HEK293 (cell line): ENCODE results near the gene YIPF3.

Experiments
- AEBP2 ChIP-seq: fragments of 450-650 bp; formaldehyde crosslinking; IDR thresholded peaks from 2 replicates; pipeline ENCODE4 v1.5.1; 2016; ENCODE audit warnings: missing biosample characterization, missing genetic modification characterization, borderline replicate concordance
- ATF2 ChIP-seq: fragments of 450-650 bp; formaldehyde crosslinking; IDR thresholded peaks from 2 replicates; pipeline ENCODE4 v1.5.1; 2016; ENCODE audit warnings: missing biosample characterization, missing genetic modification characterization, low read depth
- MYNN ChIP-seq: fragments of 450-650 bp; formaldehyde crosslinking; IDR thresholded peaks from 2 replicates; pipeline ENCODE4 v1.5.1; 2016; ENCODE audit warnings: missing biosample characterization, missing genetic modification characterization, borderline replicate concordance
- MZF1 ChIP-seq: fragments of 450-650 bp; formaldehyde crosslinking; IDR thresholded peaks from 2 replicates; pipeline ENCODE4 v1.5.1; 2017; ENCODE audit warnings: missing biosample characterization, missing genetic modification characterization, borderline replicate concordance
- PRDM10 ChIP-seq: fragments of 450-650 bp; formaldehyde crosslinking; IDR thresholded peaks from 2 replicates; pipeline ENCODE4 v1.5.1; 2016; ENCODE audit warnings: missing biosample characterization, missing genetic modification characterization
- SALL2 ChIP-seq: fragments of 450-650 bp; formaldehyde crosslinking; IDR thresholded peaks from 2 replicates; pipeline ENCODE4 v1.5.0; 2017; ENCODE audit warnings: missing biosample characterization, mild to moderate bottlenecking, missing genetic modification characterization, borderline replicate concordance
- ZBTB44 ChIP-seq: fragments of 450-650 bp; IDR thresholded peaks from 2 replicates; pipeline ENCODE4 v1.5.1; 2018; ENCODE audit warnings: missing biosample characterization, mild to moderate bottlenecking, missing genetic modification characterization
- ZIC2 ChIP-seq: fragments of 450-650 bp; formaldehyde crosslinking; IDR thresholded peaks from 2 replicates; pipeline ENCODE4 v1.5.1; 2016; ENCODE audit warnings: missing biosample characterization, missing genetic modification characterization
- ZNF133 ChIP-seq: fragments of 450-650 bp; formaldehyde crosslinking; IDR thresholded peaks from 2 replicates; pipeline ENCODE4 v1.5.1; 2016; ENCODE audit warnings: missing biosample characterization, missing genetic modification characterization
- ZNF146 ChIP-seq: fragments of 450-650 bp; formaldehyde crosslinking; IDR thresholded peaks from 2 replicates; pipeline ENCODE4 v1.5.1; 2016; ENCODE audit warnings: missing biosample characterization, missing genetic modification characterization
- ZNF19 ChIP-seq: fragments of 450-650 bp; formaldehyde crosslinking; IDR thresholded peaks from 2 replicates; pipeline ENCODE4; 2016; ENCODE audit warnings: missing biosample characterization, missing genetic modification characterization, low read depth
- ZNF324 ChIP-seq: fragments of 450-650 bp; formaldehyde crosslinking; IDR thresholded peaks from 2 replicates; pipeline ENCODE4 v1.5.1; 2016; ENCODE audit warnings: missing biosample characterization, missing genetic modification characterization
- ZNF341 ChIP-seq: fragments of 450-650 bp; formaldehyde crosslinking; IDR thresholded peaks from 2 replicates; pipeline ENCODE4; 2016; ENCODE audit warnings: low read depth, missing biosample characterization, missing genetic modification characterization
- ZNF350 ChIP-seq: fragments of 450-650 bp; formaldehyde crosslinking; IDR thresholded peaks from 2 replicates; pipeline ENCODE4 v1.5.0; 2017; ENCODE audit warnings: missing biosample characterization, mild to moderate bottlenecking, missing genetic modification characterization
- ZNF416 ChIP-seq: fragments of 450-650 bp; formaldehyde crosslinking; IDR thresholded peaks from 2 replicates; pipeline ENCODE4 v1.5.1; 2016; ENCODE audit warnings: missing biosample characterization, missing genetic modification characterization
- ZNF501 ChIP-seq: fragments of 450-650 bp; formaldehyde crosslinking; IDR thresholded peaks from 2 replicates; pipeline ENCODE4 v1.5.1; 2016; ENCODE audit warnings: missing biosample characterization, missing genetic modification characterization
- ZNF510 ChIP-seq: fragments of 450-650 bp; formaldehyde crosslinking; IDR thresholded peaks from 2 replicates; pipeline ENCODE4 v1.5.1; 2018; ENCODE audit warnings: mild to moderate bottlenecking, missing genetic modification characterization, missing biosample characterization; ENCODE audit not compliant: insufficient replicate concordance
- ZNF549 ChIP-seq: fragments of 450-650 bp; IDR thresholded peaks from 2 replicates; pipeline ENCODE4 v1.5.1; 2018; ENCODE audit warnings: missing biosample characterization, missing genetic modification characterization, mild to moderate bottlenecking, inconsistent platforms, moderate library complexity
- ZNF558 ChIP-seq: fragments of 450-650 bp; formaldehyde crosslinking; IDR thresholded peaks from 2 replicates; pipeline ENCODE4 v1.5.1; 2016; ENCODE audit warnings: missing biosample characterization, missing genetic modification characterization
- ZNF596 ChIP-seq: fragments of 450-650 bp; IDR thresholded peaks from 2 replicates; pipeline ENCODE4 v1.5.0; 2018; ENCODE audit warnings: missing biosample characterization, mild to moderate bottlenecking, missing genetic modification characterization, moderate library complexity
- ZNF639 ChIP-seq: fragments of 450-650 bp; formaldehyde crosslinking; IDR thresholded peaks from 2 replicates; pipeline ENCODE4 v1.5.1; 2016; ENCODE audit warnings: missing biosample characterization, missing genetic modification characterization
- ZNF660 ChIP-seq: fragments of 450-650 bp; IDR thresholded peaks from 2 replicates; pipeline ENCODE4 v1.5.1; 2018; ENCODE audit warnings: missing biosample characterization, mild to moderate bottlenecking, missing genetic modification characterization
- ZNF776 ChIP-seq: fragments of 450-650 bp; formaldehyde crosslinking; IDR thresholded peaks from 2 replicates; pipeline ENCODE4 v1.5.0; 2017; ENCODE audit warnings: missing biosample characterization, missing genetic modification characterization, borderline replicate concordance
- ZNF791 ChIP-seq: fragments of 450-650 bp; formaldehyde crosslinking; IDR thresholded peaks from 2 replicates; pipeline ENCODE4 v1.5.1; 2016; ENCODE audit warnings: missing biosample characterization, missing genetic modification characterization
- ZNF843 ChIP-seq: fragments of 450-650 bp; formaldehyde crosslinking; IDR thresholded peaks from 2 replicates; pipeline ENCODE4 v1.5.1; 2016; ENCODE audit warnings: missing biosample characterization, missing genetic modification characterization
- ZSCAN18 ChIP-seq: fragments of 450-650 bp; formaldehyde crosslinking; IDR thresholded peaks from 2 replicates; pipeline ENCODE4 v1.5.1; 2016; ENCODE audit warnings: missing biosample characterization, missing genetic modification characterization

Gene YIPF3

GRCh38 chr6:43516697-43517504 is at the start of gene YIPF3, which contains the start of gene POLR1C (continued):
- no peak for TF ChIP-seq ZBTB44 (tag by site-specific recombination)
- TF ChIP-seq ATF2 (tag by site-specific recombination), result no peak
- 0 out of 2 replicates have a peak, but pooled peaks have one; percentile 30 for TF ChIP-seq ZNF324 (tag by site-specific recombination)
- no peak for TF ChIP-seq MYNN (tag by site-specific recombination)
- no peak for TF ChIP-seq AEBP2 (tag by site-specific recombination)
- TF ChIP-seq ZNF549 (tag by site-specific recombination), result no peak
- no peak for TF ChIP-seq ZNF350
- TF ChIP-seq SALL2 (tag by site-specific recombination), result no peak
- TF ChIP-seq ZNF776 (tag by site-specific recombination), result no peak
- TF ChIP-seq ZNF660, result 0 out of 2 replicates have a peak, but pooled peaks have one; percentile 48
- TF ChIP-seq ZNF133 (tag by site-specific recombination), result no peak
- TF ChIP-seq ZNF843 (tag by site-specific recombination), result 0 out of 2 replicates have a peak, but pooled peaks have one; percentile 10
- no peak for TF ChIP-seq ZNF558 (tag by site-specific recombination)
- no peak for TF ChIP-seq ZNF146 (tag by site-specific recombination)
- TF ChIP-seq ZSCAN18 (tag by site-specific recombination), result no peak
- TF ChIP-seq ZNF19, result no peak
- TF ChIP-seq ZNF341 (tag by site-specific recombination), result no peak; the same call in 1 of the 2 replicates
- TF ChIP-seq ZNF596 (tag by site-specific recombination), result no peak
- no peak for TF ChIP-seq MZF1
- no peak for TF ChIP-seq ZNF416 (tag by site-specific recombination)
- peak; percentile 67; the same call in 1 of the 2 replicates for TF ChIP-seq ZNF501 (tag by site-specific recombination)
- peak; percentile 77; the same call in 1 of the 2 replicates for TF ChIP-seq PRDM10 (tag by site-specific recombination)
- no peak for TF ChIP-seq ZNF791 (tag by site-specific recombination)
- TF ChIP-seq ZNF510, result no peak
- TF ChIP-seq ZIC2 (tag by site-specific recombination), result no peak
- peak; percentile 68; the same call in 1 of the 2 replicates for TF ChIP-seq ZNF639 (tag by site-specific recombination)
